Kidney epithelial cell (primary cell): Measurements from ENCODE around the gene OPRL1. TPM values are rescaled to one million over a fixed set of nuclear protein-coding genes. Genes with fewer than 3 reads are reported as not detected.

ENCODE experiments used
- DNase-seq: peaks from one replicate; pipeline ENCODE4 v3.0.0-alpha.2; 2010; ENCODE audit warnings: low read depth
- H3K27me3 ChIP-seq: 2 replicates; pipeline ENCODE4 v1.6.0; 2011; ENCODE audit warnings: low read length; ENCODE audit not compliant: control insufficient read depth, insufficient read depth
- H3K36me3 ChIP-seq: 2 replicates; pipeline ENCODE4 v1.5.1; 2011; ENCODE audit warnings: low read length; ENCODE audit not compliant: control insufficient read depth, insufficient read depth
- H3K4me3 ChIP-seq: 2 replicates; pipeline ENCODE4 v1.5.1; 2011; ENCODE audit warnings: low read depth, mild to moderate bottlenecking, control low read depth, low read length
- CTCF ChIP-seq: IDR thresholded peaks from 2 replicates; pipeline ENCODE4 v1.5.1; 2011; ENCODE audit warnings: mild to moderate bottlenecking, moderate library complexity, low read length, control low read depth, inconsistent platforms; ENCODE audit not compliant: insufficient read depth, poor library complexity, severe bottlenecking
- total RNA-seq: library from RNA; depleted of rRNA; stranded (reverse); fragments of >200 nt; gene quantifications from 2 replicates; pipeline ENCODE4 v1.2.3, GENCODE V29; 2015

Gene OPRL1
- total RNA-seq, 1 donor from 2014 or later = 0.21 TPM

DNA sequence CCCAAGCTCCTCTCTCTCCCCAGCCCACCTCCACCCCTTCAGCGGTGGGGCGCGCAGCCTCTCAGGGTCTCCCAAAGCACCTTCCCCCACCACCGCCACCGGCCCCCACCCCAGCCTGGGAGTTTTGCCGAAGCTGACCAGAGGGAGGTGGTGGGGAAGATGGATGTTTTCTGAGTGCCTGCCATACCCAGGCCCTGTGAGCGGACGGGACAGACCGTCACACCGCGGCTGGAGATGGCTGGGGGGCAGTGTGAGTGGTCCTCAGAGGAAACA is 38.2 kb upstream of the OPRL1 start:
- no peaks in the 10 kb centered on the region for H3K36me3 ChIP-seq
- TF ChIP-seq CTCF = no peak
- no peak overlapping the region for H3K4me3 ChIP-seq
- peaks cover 44% of the 10 kb centered on the region for H3K27me3 ChIP-seq
- no peak for DNase-seq

DNA sequence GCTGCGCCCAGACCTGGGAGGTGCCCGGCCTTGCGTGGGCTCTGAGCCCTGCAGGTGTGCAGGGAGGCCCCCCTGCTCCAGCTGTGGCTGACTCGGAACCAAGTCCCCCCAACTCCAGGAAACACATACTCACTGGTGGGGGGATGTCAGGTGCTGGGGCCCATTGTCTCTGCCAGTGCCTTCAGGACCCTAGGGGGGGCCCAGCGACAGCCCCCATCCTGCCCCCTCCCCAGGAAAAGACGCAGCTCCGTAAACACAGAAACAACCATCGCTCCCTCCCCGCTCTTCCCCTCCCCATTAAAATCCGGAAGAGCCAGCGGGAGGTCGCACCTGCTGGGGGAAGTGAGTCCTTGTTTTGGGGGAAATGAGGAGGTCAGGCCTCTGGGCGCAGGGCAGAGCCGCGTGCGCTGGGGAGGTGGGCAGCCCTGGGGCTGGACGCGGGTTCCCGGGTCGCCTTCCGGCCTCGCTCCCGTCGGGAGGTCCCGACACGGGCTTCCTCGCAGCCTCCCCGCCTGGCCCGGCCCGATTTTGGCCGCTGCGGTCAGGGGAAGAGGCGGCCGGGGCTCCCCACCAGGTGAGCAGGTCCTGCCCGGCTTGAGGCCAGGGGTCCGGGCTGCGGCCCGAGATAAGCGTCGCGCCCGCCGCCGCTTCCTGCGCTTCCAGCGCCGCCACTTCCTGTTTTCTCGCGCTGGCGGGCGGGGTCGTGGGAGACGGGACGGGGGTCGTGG is 37.7 kb upstream of the OPRL1 start:
- TF ChIP-seq CTCF = no peak
- Histone ChIP-seq H3K36me3 (no peaks in the 10 kb centered on the region), H3K4me3 (peak overlapping the region; percentile 45), H3K27me3 (peaks cover 46% of the 10 kb centered on the region)
- DNase-seq = no peak

DNA sequence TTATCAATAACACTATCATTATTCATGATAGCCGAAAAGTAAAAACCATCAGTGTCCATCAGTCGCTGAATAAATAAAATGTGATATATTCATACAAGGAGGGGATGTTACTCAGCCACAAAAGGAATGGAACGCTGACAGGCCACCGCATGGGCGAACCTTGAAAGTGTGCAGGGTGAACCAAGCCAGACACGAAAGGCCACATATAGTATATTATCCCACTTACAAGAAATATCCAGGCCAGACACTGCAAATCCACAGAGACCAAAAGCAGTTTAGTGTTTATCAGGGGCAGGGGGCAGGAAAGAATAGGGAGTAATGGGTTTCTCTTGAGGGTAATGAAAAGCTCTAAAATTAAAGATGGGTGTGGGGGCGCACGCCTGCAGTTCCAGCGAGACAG is 36.1 kb upstream of the OPRL1 start:
- DNase-seq = no peak
- Histone ChIP-seq H3K4me3 (no peak overlapping the region), H3K27me3 (peaks cover 49% of the 10 kb centered on the region), H3K36me3 (no peaks in the 10 kb centered on the region)
- TF ChIP-seq CTCF = no peak

GRCh38 chr20:64044484-64045247 is 35.2 kb upstream of the OPRL1 start:
- H3K27me3 ChIP-seq = peaks cover 53% of the 10 kb centered on the region

GRCh38 chr20:64045346-64046011 is 34.4 kb upstream of the OPRL1 start:
- H3K27me3 ChIP-seq = peaks cover 59% of the 10 kb centered on the region
- TF ChIP-seq CTCF = no peak
- H3K4me3 ChIP-seq = no peak overlapping the region
- H3K36me3 ChIP-seq = no peaks in the 10 kb centered on the region
- DNase-seq = no peak

More at GRCh38 chr20:64044484-64045247, 35.2 kb upstream of the OPRL1 start:
- no peak for TF ChIP-seq CTCF
- no peak overlapping the region for H3K4me3 ChIP-seq
- H3K36me3 ChIP-seq = no peaks in the 10 kb centered on the region
- DNase-seq = no peak
